Activated CD4-positive, CD25-positive, alpha-beta regulatory T cell (primary cell): ENCODE data around the gene ARHGEF28.

Source experiments
- DNase-seq, 4 experiments: peaks; one replicate each; lab custom pipeline; 2025; lab: John Stamatoyannopoulos, UW

ARHGEF28 gene

GRCh38 chr5:73962801-73963425, 336.9 kb downstream of the ARHGEF28 start:
- no peak for DNase-seq

- no peak for DNase-seq
Observed at GRCh38 chr5:73964352-73964865, 338.4 kb downstream of the ARHGEF28 start.

GRCh38 chr5:73966451-73966850, 340.5 kb downstream of the ARHGEF28 start:
- no peak for DNase-seq

- DNase-seq: no peak
Observed at GRCh38 chr5:73967347-73967746, 341.4 kb downstream of the ARHGEF28 start.

GRCh38 chr5:73968246-73968645, 342.2 kb downstream of the ARHGEF28 start:
- no peak for DNase-seq

GRCh38 chr5:73968729-73969128, 342.7 kb downstream of the ARHGEF28 start:
- no peak for DNase-seq

- DNase-seq: no peak
Observed at GRCh38 chr5:73969195-73970036, 343.4 kb downstream of the ARHGEF28 start.

GRCh38 chr5:73971326-73971725, 345.3 kb downstream of the ARHGEF28 start:
- no peak for DNase-seq

- no peak for DNase-seq
Observed at GRCh38 chr5:73973135-73973534, 347.1 kb downstream of the ARHGEF28 start.

- no peak for DNase-seq
Observed at GRCh38 chr5:73974871-73975360, 348.9 kb downstream of the ARHGEF28 start.

GRCh38 chr5:73975845-73976244, 349.8 kb downstream of the ARHGEF28 start:
- DNase-seq: no peak

GRCh38 chr5:73977146-73977545, 351.1 kb downstream of the ARHGEF28 start:
- no peak for DNase-seq

- DNase-seq: no peak
Observed at GRCh38 chr5:73979321-73979720, 353.3 kb downstream of the ARHGEF28 start.

- DNase-seq: no peak
Observed at GRCh38 chr5:73981704-73982103, 355.7 kb downstream of the ARHGEF28 start.

- no peak for DNase-seq
Observed at GRCh38 chr5:73983644-73984043, 357.6 kb downstream of the ARHGEF28 start.

- DNase-seq: no peak
Observed at GRCh38 chr5:73985145-73985544, 359.1 kb downstream of the ARHGEF28 start.

- no peak for DNase-seq
Observed at GRCh38 chr5:73986729-73987128, 360.7 kb downstream of the ARHGEF28 start.

- no peak for DNase-seq
Observed at GRCh38 chr5:73987915-73988314, 361.9 kb downstream of the ARHGEF28 start.

GRCh38 chr5:73989956-73990355, 364.0 kb downstream of the ARHGEF28 start:
- DNase-seq: no peak
